Heart right ventricle (tissue), 16 donors: ENCODE measurements around the gene PPP3R1. TPM values are rescaled to one million over a fixed set of nuclear protein-coding genes. Genes with fewer than 3 reads are reported as not detected.

Experiments used
- ATAC-seq, 8 donors: fragments of 200-7000 bp; cut with Tn5 transposase; one replicate each; pipeline ENCODE4 v1.9.1; 2020; ENCODE audit warnings: mild to moderate bottlenecking in 8 of 8, moderate library complexity in 8 of 8, moderate number of reproducible peaks in 1 of 8
- DNase-seq, 2 donors: peaks; one replicate each; pipeline ENCODE4 v3.0.0-alpha.2; 2020
- H3K27ac ChIP-seq, 10 donors: fragments of 200-600 bp; sonication (generic) in 2 of 10; one replicate each; pipeline versions ENCODE4 v1.5.0 to v1.8.0; 2020 to 2022; ENCODE audit warnings: mild to moderate bottlenecking in 3 of 10
- H3K27me3 ChIP-seq, 7 donors: fragments of 200-600 bp; one replicate each; pipeline ENCODE4 v1.8.0; 2021 to 2022; ENCODE audit warnings: mild to moderate bottlenecking in 2 of 7
- H3K36me3 ChIP-seq, 9 donors: fragments of 200-600 bp; sonication (generic) in 1 of 9; one replicate each; pipeline versions ENCODE4 v1.5.0 to v1.8.0; 2020 to 2022; ENCODE audit warnings: mild to moderate bottlenecking in 2 of 9
- H3K4me1 ChIP-seq, 9 donors: fragments of 200-600 bp; sonication (generic) in 1 of 9; one replicate each; pipeline versions ENCODE4 v1.5.0 to v1.8.0; 2020 to 2022; ENCODE audit warnings: mild to moderate bottlenecking in 4 of 9
- H3K4me3 ChIP-seq, 10 donors: fragments of 200-600 bp; sonication (generic) in 2 of 10; one replicate each; pipeline versions ENCODE4 v1.5.0 to v1.8.0; 2020 to 2022; ENCODE audit warnings: mild to moderate bottlenecking in 7 of 10, moderate library complexity in 2 of 10
- H3K9me3 ChIP-seq, 11 donors: fragments of 200-600 bp in 10 of 11; sonication (generic) in 2 of 11; one replicate each; pipeline versions ENCODE4 v1.5.0 to v1.8.0; 2013 to 2022; ENCODE audit warnings: mild to moderate bottlenecking in 2 of 11, control low read depth in 1 of 11, moderate library complexity in 1 of 11
- WGBS, 2 donors: extraction: QIAGEN DNeasy Blood & Tissue Kit; methylation state at CpG; one replicate each; pipeline ENCODE4 v1.1.7; 2013; ENCODE audit warnings: inconsistent platforms in 1 of 2; 5-methylcytosine and 5-hydroxymethylcytosine counted together
- intact Hi-C, 10 donors: fragments of 100-400 bp; cut with DNase I; formaldehyde crosslinking; loops; one replicate each; pipeline versions ENCODE4 v1.11.1 to v1.14.2; 2022
- polyA plus RNA-seq, 2 donors: library from polyadenylated mRNA; stranded (reverse); fragments of 200-250 nt; gene quantifications; one replicate each; pipeline ENCODE4 v1.2.3, GENCODE V29; 2013
- total RNA-seq, 10 donors: library from RNA; stranded (reverse); fragmentation: NEBNext Ultra II Directional in 3 of 10; extraction: Animal tissue kit (Norgen Biotek cat#: 25700) in 3 of 10; gene quantifications; one replicate each; pipeline versions ENCODE4 v1.2.1 to v1.2.4, GENCODE V29; 2021 to 2023
- TF ChIP-seq, protein P1 (sequence below), 9 donors: fragments of 200-600 bp; sonication (generic) in 2 of 9; IDR thresholded peaks; one replicate each; pipeline versions ENCODE4 v1.5.0 to v1.8.0; 2021 to 2022; ENCODE audit warnings: antibody characterized with exemption in 9 of 9, mild to moderate bottlenecking in 5 of 9, moderate library complexity in 1 of 9
- donor health status: Arrhythmogenic right ventricular cardiomyopathy.
- donor health status: ischemic (EF 13 %, LVEDD 7.1; RV severe dilation, severe dysfunction).
- donor health status: healthy with polysubstance abuse.
- donor health status: DM: no; HTN: yes; CAD: no.
- donor health status: DM: no; HTN: no; CAD: no.
- donor health status: ischemic (EF 25% LVEDD 6.9; RV normal size, moderate dysfunction).
- donor health status: ischemic (EF 25% LVEDD 5.7; RV mildly dilated, moderate dysfunction).
- donor health status: healthy.
- donor health status: DM: yes; HTN: yes; CAD: no.
- donor health status: Ischemic cardiomyopathy.
- donor health status: ischemic (EF 35%, LVEDD 5.7; RV mildly dilated, moderate dysfunction).
- donor health status: nonischemic (EF 11% LVEDD 7.7; RV severe dilation, severe dysfunction).
- donor health status: DM: yes; HTN: yes; CAD: no.
- donor health status: PGD.
- donor health status: ischemic (EF 29% LVEDD 5.4; RV normal size, mild dysfunction).
- donor health status: nonischemic (EF 23%, LVEDD 6.1; RV moderate dilation, normal function).

Gene PPP3R1
- total and polyA plus RNA-seq, 12 donors = 8.4 to 46.1 (median 38.6) TPM

DNA sequence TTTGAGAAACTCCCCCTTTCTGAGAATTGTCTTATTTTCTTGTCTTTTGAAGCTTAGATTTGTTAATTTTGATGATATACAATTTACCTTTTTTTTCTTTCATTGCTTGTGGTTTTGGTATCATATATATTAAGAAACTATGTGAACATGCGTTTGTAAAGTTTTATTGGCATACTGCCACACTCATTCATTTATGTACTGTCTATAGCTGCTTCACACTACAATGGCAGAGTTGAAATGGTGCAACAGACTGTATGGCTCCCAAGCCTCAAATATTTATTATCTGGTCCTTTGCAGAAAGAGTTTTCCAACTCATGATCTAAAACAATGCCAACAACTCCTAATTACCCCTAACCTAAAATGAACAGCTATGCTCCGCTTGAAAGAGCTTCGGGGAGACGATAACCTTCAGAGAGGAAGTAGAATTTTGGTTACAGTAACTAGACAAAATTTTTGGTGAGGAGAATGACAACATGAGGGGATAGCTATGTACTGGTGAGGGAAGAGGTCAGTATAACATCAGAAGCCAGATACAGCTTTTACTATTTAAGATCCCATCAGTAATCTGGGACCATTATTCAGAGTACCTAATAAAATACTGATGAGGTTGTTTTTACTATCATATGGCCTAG, 16.1 kb downstream of the PPP3R1 start:
- no peaks in the 10 kb centered on the region for H3K27me3 ChIP-seq
- WGBS, 2 donors = 32 to 55% methylated on average over 4 of the region's 4 CpGs
- H3K4me3 ChIP-seq = no peak overlapping the region
- peaks cover 4 to 96% (median 85%) of the 10 kb centered on the region in 9 donors for H3K4me1 ChIP-seq
- H3K27ac ChIP-seq = peak overlapping the region in 2 of 10 donors; percentile 7 to 18
- TF ChIP-seq, protein P1, sequence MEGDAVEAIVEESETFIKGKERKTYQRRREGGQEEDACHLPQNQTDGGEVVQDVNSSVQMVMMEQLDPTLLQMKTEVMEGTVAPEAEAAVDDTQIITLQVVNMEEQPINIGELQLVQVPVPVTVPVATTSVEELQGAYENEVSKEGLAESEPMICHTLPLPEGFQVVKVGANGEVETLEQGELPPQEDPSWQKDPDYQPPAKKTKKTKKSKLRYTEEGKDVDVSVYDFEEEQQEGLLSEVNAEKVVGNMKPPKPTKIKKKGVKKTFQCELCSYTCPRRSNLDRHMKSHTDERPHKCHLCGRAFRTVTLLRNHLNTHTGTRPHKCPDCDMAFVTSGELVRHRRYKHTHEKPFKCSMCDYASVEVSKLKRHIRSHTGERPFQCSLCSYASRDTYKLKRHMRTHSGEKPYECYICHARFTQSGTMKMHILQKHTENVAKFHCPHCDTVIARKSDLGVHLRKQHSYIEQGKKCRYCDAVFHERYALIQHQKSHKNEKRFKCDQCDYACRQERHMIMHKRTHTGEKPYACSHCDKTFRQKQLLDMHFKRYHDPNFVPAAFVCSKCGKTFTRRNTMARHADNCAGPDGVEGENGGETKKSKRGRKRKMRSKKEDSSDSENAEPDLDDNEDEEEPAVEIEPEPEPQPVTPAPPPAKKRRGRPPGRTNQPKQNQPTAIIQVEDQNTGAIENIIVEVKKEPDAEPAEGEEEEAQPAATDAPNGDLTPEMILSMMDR (IDR thresholded peaks at IDR 0.05) = no peak
- intact Hi-C loops = no loop called here
- ATAC-seq (no peak), DNase-seq (no peak)
- H3K9me3 ChIP-seq = no peaks in the 10 kb centered on the region
- H3K36me3 ChIP-seq = no peaks in the 10 kb centered on the region

DNA sequence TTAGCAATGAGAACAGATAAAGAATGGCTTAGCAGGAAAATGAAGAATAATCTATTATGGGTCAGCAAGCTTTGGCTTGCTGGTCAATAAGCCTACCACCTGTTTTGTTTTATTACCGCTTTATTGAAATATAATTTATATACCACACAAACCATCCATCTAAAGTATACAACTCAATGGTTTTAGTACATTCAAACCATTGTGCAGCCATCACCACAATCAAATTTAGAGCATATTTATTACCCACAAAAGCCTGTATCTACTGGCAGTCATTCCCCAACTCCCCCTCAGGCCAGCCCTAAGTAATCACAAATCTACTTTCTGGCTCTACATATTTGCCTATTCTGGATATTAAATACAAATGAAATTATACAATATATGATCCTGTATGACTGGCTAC, 17.2 kb downstream of the PPP3R1 start:
- Histone ChIP-seq H3K4me1 (peaks cover 4 to 96% (median 85%) of the 10 kb centered on the region in 9 donors), H3K9me3 (no peaks in the 10 kb centered on the region), H3K4me3 (no peak overlapping the region), H3K27ac (no peak overlapping the region), H3K36me3 (no peaks in the 10 kb centered on the region), H3K27me3 (no peaks in the 10 kb centered on the region)
- DNase-seq = no peak
- no peak for ATAC-seq
- TF ChIP-seq, protein P1 (IDR thresholded peaks at IDR 0.05) = no peak
- WGBS, 2 donors = 100% methylated on average over 1 of the region's 1 CpG
- intact Hi-C loops = no loop called here

DNA sequence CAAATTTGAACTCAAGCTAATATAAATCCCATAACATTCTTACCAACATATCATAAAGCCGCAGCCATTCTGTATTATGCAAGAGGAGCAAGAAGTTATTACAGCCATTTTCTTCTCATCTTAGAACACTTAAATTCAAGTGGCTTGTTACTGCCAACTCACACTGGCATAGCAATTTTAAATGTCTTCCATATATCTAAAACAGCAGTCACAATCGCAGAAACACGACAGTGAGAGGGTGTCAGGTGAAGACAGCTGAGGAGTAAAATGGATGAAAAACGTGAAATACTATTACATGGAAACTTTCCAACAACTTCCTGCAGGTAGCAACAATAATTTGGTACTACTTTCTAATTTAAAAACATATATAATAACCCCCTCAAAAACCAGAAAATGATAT, 17.9 kb downstream of the PPP3R1 start:
- no peak for ATAC-seq
- Histone ChIP-seq H3K27ac (no peak overlapping the region), H3K4me1 (peaks cover 4 to 93% (median 85%) of the 10 kb centered on the region in 9 donors), H3K36me3 (no peaks in the 10 kb centered on the region), H3K27me3 (no peaks in the 10 kb centered on the region), H3K9me3 (no peaks in the 10 kb centered on the region), H3K4me3 (no peak overlapping the region)
- DNase-seq = no peak
- WGBS, 2 donors = 49 to 68% methylated on average over 4 of the region's 4 CpGs
- intact Hi-C loops = no loop called here
- TF ChIP-seq, protein P1 (IDR thresholded peaks at IDR 0.05) = no peak

DNA sequence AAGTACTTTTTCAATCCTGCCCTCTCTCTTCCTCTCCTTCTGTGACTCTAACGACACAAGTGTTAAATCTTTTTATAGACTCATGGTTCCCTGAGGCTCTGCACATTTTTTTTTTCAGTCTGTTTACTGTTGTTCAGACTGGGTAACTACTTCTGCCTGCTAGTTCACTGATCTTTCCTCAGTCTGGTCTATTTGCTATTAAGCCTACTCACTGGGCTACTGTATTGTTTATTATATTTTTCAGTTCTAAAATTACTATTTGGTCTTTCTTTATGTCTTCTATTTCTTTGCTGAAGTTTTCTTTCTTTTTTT, 21.3 kb downstream of the PPP3R1 start:
- 0 to 8% methylated on average over 1 of the region's 1 CpG for WGBS, 2 donors
- Histone ChIP-seq H3K4me1 (peaks cover 0 to 91% (median 76%) of the 10 kb centered on the region in 9 donors), H3K27ac (peak overlapping the region in 9 of 10 donors; percentile 11 to 68 (median 37)), H3K27me3 (no peaks in the 10 kb centered on the region), H3K36me3 (no peaks in the 10 kb centered on the region), H3K4me3 (peak overlapping the region in 4 of 10 donors; percentile 6 to 17 (median 12)), H3K9me3 (no peaks in the 10 kb centered on the region)
- DNase-seq = no peak
- ATAC-seq = peak in 7 of 8 donors; percentile 43 to 91 (median 77)
- intact Hi-C loops = no loop called here
- TF ChIP-seq, protein P1 (IDR thresholded peaks at IDR 0.05) = no peak
